ENCODE measurements around the gene NIPBL.
"Not testable (repeated sequence)": the region's sequence is repeated elsewhere in the genome, so short reads cannot be mapped to it uniquely, and the experiment has no call there.

Gene NIPBL

GRCh38 chr5:37080697-37081096, 204.1 kb downstream of the NIPBL start:
- no peaks in the 10 kb centered on the region for H3K27me3 ChIP-seq (ENCODE audit: insufficient read depth, low read length, poor library complexity)
- TF ChIP-seq EZH2 (IDR thresholded peaks at IDR 0.05; ENCODE audit: borderline replicate concordance, low read depth, low read length, severe bottlenecking), result no peak
- no peak for TF ChIP-seq CTCF (IDR thresholded peaks at IDR 0.05; ENCODE audit: borderline replicate concordance, extremely low read depth, low read length, poor library complexity, severe bottlenecking)
- no peak overlapping the region for H3K27ac ChIP-seq (ENCODE audit: low read length)
- no peaks in the 10 kb centered on the region for H3K79me2 ChIP-seq (ENCODE audit: insufficient read depth, low read length)
- H2AFZ ChIP-seq (ENCODE audit: low read depth, low read length), result no peak overlapping the region
- no peaks in the 10 kb centered on the region for H3K4me1 ChIP-seq (ENCODE audit: insufficient read depth, low read length)
- H3K9ac ChIP-seq (ENCODE audit: low read depth, low read length), result no peak overlapping the region
- H3K36me3 ChIP-seq (ENCODE audit: insufficient read depth, low read length), result peaks cover 20% of the 10 kb centered on the region; the same call in 1 of the 2 replicates
- ATAC-seq (ENCODE audit: insufficient read depth, low read depth) (no peak), DNase-seq (no peak)
- no peaks in the 10 kb centered on the region for H4K20me1 ChIP-seq (ENCODE audit: insufficient read depth, low read length)
- H3K9me3 ChIP-seq (ENCODE audit: insufficient read depth, low read length, severe bottlenecking), result no peaks in the 10 kb centered on the region
- H3K4me3 ChIP-seq (ENCODE audit: low read depth in 1 of 2, low read length in 2 of 2), result no peak overlapping the region
- H3K4me2 ChIP-seq (ENCODE audit: insufficient read depth, low read length), result no peak overlapping the region

GRCh38 chr5:37082977-37083376, 206.4 kb downstream of the NIPBL start:
- H3K36me3 ChIP-seq (ENCODE audit: insufficient read depth, low read length), result peaks cover 18% of the 10 kb centered on the region; the same call in 1 of the 2 replicates
- not testable (repeated sequence) for H3K27ac ChIP-seq (ENCODE audit: low read length); DNase-seq; H3K4me1 ChIP-seq (ENCODE audit: insufficient read depth, low read length); H3K9me3 ChIP-seq (ENCODE audit: insufficient read depth, low read length, severe bottlenecking); H3K27me3 ChIP-seq (ENCODE audit: insufficient read depth, low read length, poor library complexity); H2AFZ ChIP-seq (ENCODE audit: low read depth, low read length); H3K4me3 ChIP-seq (ENCODE audit: low read depth in 1 of 2, low read length in 2 of 2); ATAC-seq (ENCODE audit: insufficient read depth, low read depth); H3K79me2 ChIP-seq (ENCODE audit: insufficient read depth, low read length); H3K4me2 ChIP-seq (ENCODE audit: insufficient read depth, low read length); H4K20me1 ChIP-seq (ENCODE audit: insufficient read depth, low read length); H3K9ac ChIP-seq (ENCODE audit: low read depth, low read length)

- not testable (repeated sequence) for H3K4me3 ChIP-seq (ENCODE audit: low read depth in 1 of 2, low read length in 2 of 2); H3K9ac ChIP-seq (ENCODE audit: low read depth, low read length); H2AFZ ChIP-seq (ENCODE audit: low read depth, low read length); H3K27me3 ChIP-seq (ENCODE audit: insufficient read depth, low read length, poor library complexity); H3K4me2 ChIP-seq (ENCODE audit: insufficient read depth, low read length); H3K4me1 ChIP-seq (ENCODE audit: insufficient read depth, low read length); ATAC-seq (ENCODE audit: insufficient read depth, low read depth); H3K27ac ChIP-seq (ENCODE audit: low read length); H4K20me1 ChIP-seq (ENCODE audit: insufficient read depth, low read length); H3K79me2 ChIP-seq (ENCODE audit: insufficient read depth, low read length); DNase-seq; H3K9me3 ChIP-seq (ENCODE audit: insufficient read depth, low read length, severe bottlenecking)
- 0 out of 2 replicates have a peak, but pooled peaks cover 10% of the 10 kb centered on the region for H3K36me3 ChIP-seq (ENCODE audit: insufficient read depth, low read length)
These were observed 209.5 kb downstream of the NIPBL start for GRCh38 chr5:37086026-37086425.

DNA sequence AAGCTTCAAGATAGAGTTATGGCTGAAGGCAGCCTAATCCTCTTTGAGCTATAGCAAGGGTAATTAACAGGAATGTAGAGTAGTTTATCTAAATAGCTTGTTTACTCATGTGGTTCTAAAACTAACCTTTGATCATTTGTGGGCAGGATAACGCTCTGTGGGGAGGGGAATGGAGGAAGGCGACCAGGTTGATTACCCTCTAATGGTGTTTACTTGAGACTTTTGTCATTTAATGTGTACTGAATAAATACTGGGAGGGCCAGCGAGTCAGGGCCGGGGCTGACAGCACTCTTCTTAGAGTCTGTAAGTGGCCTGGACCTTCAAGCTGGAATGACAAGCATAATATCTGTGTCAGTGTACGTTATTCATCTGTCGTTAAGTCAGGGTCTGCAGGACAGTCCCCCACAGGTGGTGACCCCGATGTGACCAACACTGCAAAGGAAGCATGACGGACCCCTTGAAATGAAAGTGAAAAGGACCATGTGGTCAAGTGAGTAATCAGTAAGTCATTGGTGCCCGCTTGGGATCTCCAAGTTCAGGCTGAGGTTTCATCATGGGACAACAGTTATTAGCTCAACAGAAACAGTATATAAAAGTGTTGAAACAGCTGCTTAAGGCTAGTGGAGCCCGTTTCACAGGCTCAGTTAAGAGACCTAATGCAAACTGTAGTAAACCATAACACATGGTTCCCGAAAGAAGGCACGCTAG, 210.1 kb downstream of the NIPBL start:
- TF ChIP-seq EZH2 (IDR thresholded peaks at IDR 0.05; ENCODE audit: borderline replicate concordance, low read depth, low read length, severe bottlenecking), result no peak
- no peak for TF ChIP-seq CTCF (IDR thresholded peaks at IDR 0.05; ENCODE audit: borderline replicate concordance, extremely low read depth, low read length, poor library complexity, severe bottlenecking)
- no peak for DNase-seq
- H3K9ac ChIP-seq (ENCODE audit: low read depth, low read length), result no peak overlapping the region
- H2AFZ ChIP-seq (ENCODE audit: low read depth, low read length), result no peak overlapping the region
- no peaks in the 10 kb centered on the region for H3K4me1 ChIP-seq (ENCODE audit: insufficient read depth, low read length)
- no peaks in the 10 kb centered on the region for H3K27me3 ChIP-seq (ENCODE audit: insufficient read depth, low read length, poor library complexity)
- H4K20me1 ChIP-seq (ENCODE audit: insufficient read depth, low read length), result no peaks in the 10 kb centered on the region
- no peak overlapping the region for H3K4me3 ChIP-seq (ENCODE audit: low read depth in 1 of 2, low read length in 2 of 2)
- no peaks in the 10 kb centered on the region for H3K9me3 ChIP-seq (ENCODE audit: insufficient read depth, low read length, severe bottlenecking)
- no peaks in the 10 kb centered on the region for H3K79me2 ChIP-seq (ENCODE audit: insufficient read depth, low read length)
- H3K27ac ChIP-seq (ENCODE audit: low read length), result no peak overlapping the region
- no peak overlapping the region for H3K4me2 ChIP-seq (ENCODE audit: insufficient read depth, low read length)
- no peak for ATAC-seq (ENCODE audit: insufficient read depth, low read depth)
- H3K36me3 ChIP-seq (ENCODE audit: insufficient read depth, low read length), result 0 out of 2 replicates have a peak, but pooled peaks cover 10% of the 10 kb centered on the region
